ENCODE data around the gene NRDC.
"Not testable (repeated sequence)": the region's sequence is repeated elsewhere in the genome, so short reads cannot be mapped to it uniquely, and the experiment has no call there.

Gene NRDC

GRCh38 chr1:51907079-51907702, 28.7 kb upstream of the NRDC start:
- peak; percentile 28 for ATAC-seq (replicated peaks; ENCODE audit: extremely low read depth, poor library complexity, severe bottlenecking)
- DNase-seq (ENCODE audit: low spot score in 2 of 2), result no peak
- no peak overlapping the region for H3K4me3 Mint-ChIP-seq
- no peaks in the 10 kb centered on the region for H3K36me3 Mint-ChIP-seq (ENCODE audit: insufficient read depth)
- peak overlapping the region; percentile 17 for H3K27ac Mint-ChIP-seq (ENCODE audit: low read depth)
- no peaks in the 10 kb centered on the region for H3K4me1 Mint-ChIP-seq
- H3K9me3 Mint-ChIP-seq, result no peaks in the 10 kb centered on the region
- H3K27me3 Mint-ChIP-seq, result peaks cover 41% of the 10 kb centered on the region

DNA sequence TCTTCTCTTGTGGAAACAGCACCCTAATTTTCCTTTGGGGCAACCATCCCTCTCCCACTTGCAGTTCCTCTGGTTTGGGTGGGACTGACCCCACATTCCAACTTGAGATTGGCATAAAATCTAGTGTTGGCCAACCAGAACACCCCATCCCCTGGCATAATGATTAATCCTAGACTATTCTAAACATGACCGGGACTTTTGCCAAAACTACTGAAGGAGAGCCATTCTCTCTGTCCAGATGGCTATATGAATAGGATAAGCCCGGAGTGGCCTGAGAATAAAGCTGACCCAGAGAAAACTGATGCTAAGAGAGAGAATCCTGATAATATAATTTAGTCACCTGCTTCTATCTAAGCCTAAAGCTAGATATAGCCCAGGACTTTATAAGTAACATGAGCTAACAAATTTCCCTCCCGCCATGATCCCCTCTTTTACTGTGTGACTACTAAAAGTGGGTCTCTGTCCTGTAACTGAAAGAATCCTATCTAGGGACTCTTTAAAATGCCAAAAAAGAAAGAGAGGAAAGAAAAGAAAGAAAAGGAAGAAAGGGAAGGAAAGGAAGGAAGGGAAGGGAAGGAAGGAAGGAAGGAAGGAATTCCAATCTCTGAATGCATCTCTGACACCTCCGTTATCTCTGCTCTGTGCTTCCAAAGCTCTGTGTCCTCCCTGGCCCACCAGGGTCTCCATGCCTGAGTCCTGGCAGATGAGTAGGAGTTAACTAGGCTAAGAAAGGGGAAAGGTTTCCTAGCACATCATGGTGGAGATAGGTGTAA, 28.0 kb upstream of the NRDC start:
- Mint-ChIP-seq H3K27ac (ENCODE audit: low read depth) (peak overlapping the region; percentile 17), H3K4me3 (no peak overlapping the region), H3K36me3 (ENCODE audit: insufficient read depth) (no peaks in the 10 kb centered on the region), H3K27me3 (peaks cover 35% of the 10 kb centered on the region), H3K9me3 (no peaks in the 10 kb centered on the region), H3K4me1 (no peaks in the 10 kb centered on the region)
- ATAC-seq (replicated peaks; ENCODE audit: extremely low read depth, poor library complexity, severe bottlenecking) (no peak), DNase-seq (ENCODE audit: low spot score in 2 of 2) (no peak)

GRCh38 chr1:51902456-51902855, 23.9 kb upstream of the NRDC start:
- Mint-ChIP-seq H3K9me3 (no peaks in the 10 kb centered on the region), H3K4me1 (no peaks in the 10 kb centered on the region), H3K36me3 (ENCODE audit: insufficient read depth) (no peaks in the 10 kb centered on the region), H3K4me3 (no peak overlapping the region), H3K27me3 (peaks cover 46% of the 10 kb centered on the region), H3K27ac (ENCODE audit: low read depth) (no peak overlapping the region)
- ATAC-seq (replicated peaks; ENCODE audit: extremely low read depth, poor library complexity, severe bottlenecking), result no peak
- DNase-seq (ENCODE audit: low spot score in 2 of 2), result no peak

DNA sequence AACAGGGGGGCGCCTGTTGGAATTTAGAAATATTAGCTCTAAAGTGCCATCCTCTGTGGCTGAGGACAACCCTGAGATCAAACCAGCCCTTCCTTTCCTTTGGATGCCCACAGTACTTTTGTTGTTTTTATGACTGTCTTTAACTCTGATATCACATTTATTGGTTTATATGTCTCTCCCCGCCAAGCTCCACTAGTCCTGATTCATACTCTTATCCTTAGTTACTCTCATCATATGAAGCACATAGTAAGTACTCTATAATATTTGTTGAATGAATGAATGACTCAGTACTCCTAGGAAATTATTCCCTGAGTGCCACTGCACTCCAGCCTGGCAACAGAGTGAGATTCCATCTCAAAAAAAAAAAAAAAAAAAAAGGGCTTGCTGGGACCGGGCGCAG, 22.6 kb upstream of the NRDC start:
- H3K27me3 Mint-ChIP-seq, result peaks cover 54% of the 10 kb centered on the region
- no peaks in the 10 kb centered on the region for H3K36me3 Mint-ChIP-seq (ENCODE audit: insufficient read depth)
- H3K4me1 Mint-ChIP-seq, result no peaks in the 10 kb centered on the region
- no peak overlapping the region for H3K27ac Mint-ChIP-seq (ENCODE audit: low read depth)
- no peak for ATAC-seq (replicated peaks; ENCODE audit: extremely low read depth, poor library complexity, severe bottlenecking)
- no peak for DNase-seq (ENCODE audit: low spot score in 2 of 2)
- H3K4me3 Mint-ChIP-seq, result no peak overlapping the region
- H3K9me3 Mint-ChIP-seq, result no peaks in the 10 kb centered on the region

DNA sequence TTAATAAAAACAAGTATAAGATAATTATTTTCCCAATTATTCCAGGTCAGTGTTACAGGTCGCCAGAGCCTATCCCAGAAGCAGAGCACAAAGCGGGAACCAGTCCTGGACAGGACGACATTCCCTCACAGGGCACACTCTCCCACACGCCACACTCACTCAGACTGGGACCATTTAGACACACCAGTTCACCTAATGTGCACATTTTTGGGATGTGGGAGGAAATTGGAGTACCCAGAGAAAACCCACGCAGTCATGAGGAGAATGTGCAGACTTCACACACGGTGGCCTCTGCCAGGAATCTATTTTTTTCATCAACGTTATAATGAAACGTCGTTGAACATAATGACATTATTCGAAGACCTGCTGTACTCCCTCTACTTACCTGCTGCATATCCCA, 20.5 kb upstream of the NRDC start:
- H3K9me3 Mint-ChIP-seq, result no peaks in the 10 kb centered on the region
- H3K4me3 Mint-ChIP-seq, result no peak overlapping the region
- no peaks in the 10 kb centered on the region for H3K4me1 Mint-ChIP-seq
- H3K27me3 Mint-ChIP-seq, result peaks cover 68% of the 10 kb centered on the region
- DNase-seq (ENCODE audit: low spot score in 2 of 2) (no peak), ATAC-seq (replicated peaks; ENCODE audit: extremely low read depth, poor library complexity, severe bottlenecking) (no peak)
- no peak overlapping the region for H3K27ac Mint-ChIP-seq (ENCODE audit: low read depth)
- no peaks in the 10 kb centered on the region for H3K36me3 Mint-ChIP-seq (ENCODE audit: insufficient read depth)

GRCh38 chr1:51898090-51898734, 19.7 kb upstream of the NRDC start:
- no peaks in the 10 kb centered on the region for H3K4me1 Mint-ChIP-seq
- H3K27ac Mint-ChIP-seq (ENCODE audit: low read depth), result no peak overlapping the region
- no peaks in the 10 kb centered on the region for H3K9me3 Mint-ChIP-seq
- H3K36me3 Mint-ChIP-seq (ENCODE audit: insufficient read depth), result no peaks in the 10 kb centered on the region
- no peak overlapping the region for H3K4me3 Mint-ChIP-seq
- ATAC-seq (replicated peaks; ENCODE audit: extremely low read depth, poor library complexity, severe bottlenecking), result no peak
- DNase-seq (ENCODE audit: low spot score in 2 of 2), result no peak
- peaks cover 76% of the 10 kb centered on the region for H3K27me3 Mint-ChIP-seq

GRCh38 chr1:51897699-51898031, 19.1 kb upstream of the NRDC start:
- no peaks in the 10 kb centered on the region for H3K4me1 Mint-ChIP-seq
- no peak for ATAC-seq (replicated peaks; ENCODE audit: extremely low read depth, poor library complexity, severe bottlenecking)
- H3K4me3 Mint-ChIP-seq, result no peak overlapping the region
- peaks cover 82% of the 10 kb centered on the region for H3K27me3 Mint-ChIP-seq
- H3K36me3 Mint-ChIP-seq (ENCODE audit: insufficient read depth), result no peaks in the 10 kb centered on the region
- no peak overlapping the region for H3K27ac Mint-ChIP-seq (ENCODE audit: low read depth)
- H3K9me3 Mint-ChIP-seq, result no peaks in the 10 kb centered on the region
- DNase-seq (ENCODE audit: low spot score in 2 of 2), result no peak

GRCh38 chr1:51894748-51895147, 16.2 kb upstream of the NRDC start:
- H3K27ac Mint-ChIP-seq (ENCODE audit: low read depth); DNase-seq (ENCODE audit: low spot score in 2 of 2); H3K9me3 Mint-ChIP-seq; H3K36me3 Mint-ChIP-seq (ENCODE audit: insufficient read depth); H3K4me3 Mint-ChIP-seq; ATAC-seq (replicated peaks; ENCODE audit: extremely low read depth, poor library complexity, severe bottlenecking); H3K4me1 Mint-ChIP-seq: not testable (repeated sequence)
- H3K27me3 Mint-ChIP-seq, result peaks cover 98% of the 10 kb centered on the region

DNA sequence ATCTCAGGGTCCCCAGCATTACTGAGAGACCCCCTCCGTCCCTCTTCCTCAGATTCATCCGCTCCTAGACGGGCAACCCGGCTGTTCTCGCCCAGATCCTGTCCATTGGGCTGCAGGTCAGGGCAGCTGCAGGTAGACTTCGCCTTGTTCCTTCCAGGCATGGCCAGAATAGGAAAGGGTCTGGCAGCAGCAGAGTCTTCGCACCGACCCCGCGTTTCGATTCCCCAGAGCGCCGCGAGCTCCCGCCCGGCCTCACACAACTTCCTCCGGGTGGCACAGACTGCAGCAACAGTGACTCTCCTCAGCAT, 265 bp downstream of the NRDC start:
- Mint-ChIP-seq H3K4me1 (peaks cover 18% of the 10 kb centered on the region), H3K36me3 (ENCODE audit: insufficient read depth) (peaks cover 11% of the 10 kb centered on the region), H3K9me3 (no peaks in the 10 kb centered on the region), H3K4me3 (no peak overlapping the region), H3K27me3 (peaks cover 26% of the 10 kb centered on the region), H3K27ac (ENCODE audit: low read depth) (no peak overlapping the region)
- DNase-seq (ENCODE audit: low spot score in 2 of 2) (no peak), ATAC-seq (replicated peaks; ENCODE audit: extremely low read depth, poor library complexity, severe bottlenecking) (no peak)

DNA sequence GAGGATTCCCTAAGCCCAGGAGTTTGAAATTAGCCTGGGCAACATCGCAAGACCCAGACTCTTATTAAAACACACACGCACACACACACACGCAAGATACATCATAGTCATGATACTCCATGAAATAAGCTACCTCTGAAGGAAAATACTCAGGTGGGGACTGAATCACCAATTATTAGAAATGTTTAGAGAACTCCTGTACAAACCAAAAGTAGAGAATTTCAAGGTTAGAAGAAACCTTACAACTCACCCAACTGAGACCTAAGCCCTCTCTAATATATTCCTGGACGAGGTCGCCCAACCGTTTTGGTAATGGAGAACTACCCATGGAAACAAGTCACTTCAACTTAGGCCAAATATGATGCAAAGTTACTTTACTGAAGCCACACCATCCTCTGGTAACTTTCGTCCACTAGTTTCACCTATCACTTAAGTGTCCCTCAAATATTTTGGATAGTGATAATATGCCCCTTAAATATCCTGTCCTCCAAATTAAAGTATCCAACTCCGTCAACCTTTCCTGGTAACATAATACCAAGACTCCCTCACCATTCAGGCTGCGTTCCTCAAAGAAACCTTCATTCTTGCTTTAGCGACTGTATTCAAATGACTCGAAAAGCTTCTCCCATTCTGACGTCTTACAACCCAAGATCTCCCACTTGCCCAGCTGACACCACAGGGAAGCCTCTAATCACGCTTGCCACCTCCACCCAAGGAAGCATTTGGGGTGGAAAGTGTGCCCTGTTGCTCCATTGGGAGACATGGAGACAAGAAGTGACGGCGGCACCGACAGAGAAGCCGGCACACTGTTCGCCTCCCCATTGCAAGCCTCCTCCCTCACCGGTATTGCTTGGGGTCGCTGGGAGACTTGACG, 856 bp downstream of the NRDC start:
- Mint-ChIP-seq H3K9me3 (no peaks in the 10 kb centered on the region), H3K4me3 (no peak overlapping the region), H3K36me3 (ENCODE audit: insufficient read depth) (peaks cover 11% of the 10 kb centered on the region), H3K27me3 (peaks cover 21% of the 10 kb centered on the region), H3K27ac (ENCODE audit: low read depth) (no peak overlapping the region), H3K4me1 (peaks cover 18% of the 10 kb centered on the region)
- DNase-seq (ENCODE audit: low spot score in 2 of 2) (peak in 1 of 2 donors; percentile 11), ATAC-seq (replicated peaks; ENCODE audit: extremely low read depth, poor library complexity, severe bottlenecking) (no peak)

- no peak overlapping the region for H3K27ac Mint-ChIP-seq (ENCODE audit: low read depth)
Observed at GRCh38 chr1:51875836-51876235, 2.7 kb downstream of the NRDC start.

DNA sequence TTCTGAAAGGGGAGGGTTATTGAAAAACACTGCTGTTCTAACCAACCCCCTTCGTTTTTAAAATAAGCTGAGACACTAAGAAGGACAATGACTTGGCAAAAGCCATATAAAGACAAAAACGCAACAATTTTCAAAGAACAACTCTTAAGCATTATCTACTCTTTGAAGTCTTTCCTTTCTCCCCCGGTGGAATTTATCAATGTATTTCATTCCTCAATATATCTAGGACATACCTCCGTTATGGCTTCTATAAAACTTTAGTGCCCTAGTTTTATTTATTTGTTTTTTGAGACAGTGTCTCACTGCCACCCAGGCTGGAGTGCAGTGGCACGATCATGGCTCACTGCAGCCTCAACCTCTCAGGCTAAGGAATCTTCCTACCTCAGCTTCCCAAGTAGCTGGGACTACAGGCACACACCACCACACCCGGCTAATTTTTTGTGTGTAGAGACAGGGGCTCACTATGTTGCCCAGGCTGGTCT, 3.2 kb downstream of the NRDC start:
- peaks cover 13% of the 10 kb centered on the region for H3K36me3 Mint-ChIP-seq (ENCODE audit: insufficient read depth)
- H3K27ac Mint-ChIP-seq (ENCODE audit: low read depth), result no peak overlapping the region
- peak overlapping the region; percentile 41 for H3K4me3 Mint-ChIP-seq
- peaks cover 39% of the 10 kb centered on the region for H3K4me1 Mint-ChIP-seq
- no peak for DNase-seq (ENCODE audit: low spot score in 2 of 2)
- peaks cover under 1% of the 10 kb centered on the region for H3K27me3 Mint-ChIP-seq
- no peaks in the 10 kb centered on the region for H3K9me3 Mint-ChIP-seq
- ATAC-seq (replicated peaks; ENCODE audit: extremely low read depth, poor library complexity, severe bottlenecking), result no peak

More at GRCh38 chr1:51875836-51876235, 2.7 kb downstream of the NRDC start:
- Mint-ChIP-seq H3K27me3 (peaks cover 5% of the 10 kb centered on the region), H3K9me3 (no peaks in the 10 kb centered on the region), H3K4me1 (peaks cover 34% of the 10 kb centered on the region), H3K36me3 (ENCODE audit: insufficient read depth) (peaks cover 11% of the 10 kb centered on the region), H3K4me3 (peak overlapping the region; percentile 41)
- ATAC-seq (replicated peaks; ENCODE audit: extremely low read depth, poor library complexity, severe bottlenecking) (no peak), DNase-seq (ENCODE audit: low spot score in 2 of 2) (no peak)

Data from central memory CD8-positive, alpha-beta T cell (primary cell).